ENCODE data around the gene DCAF11. TPM values are rescaled to one million over a fixed set of nuclear protein-coding genes. Genes with fewer than 3 reads are reported as not detected.

Gene DCAF11
- total and polyA plus RNA-seq, 2 of the 13 experiments (the other 11 are each of a cell fraction or from before 2014, with no cell fraction given), result 150 to 257 TPM

DNA sequence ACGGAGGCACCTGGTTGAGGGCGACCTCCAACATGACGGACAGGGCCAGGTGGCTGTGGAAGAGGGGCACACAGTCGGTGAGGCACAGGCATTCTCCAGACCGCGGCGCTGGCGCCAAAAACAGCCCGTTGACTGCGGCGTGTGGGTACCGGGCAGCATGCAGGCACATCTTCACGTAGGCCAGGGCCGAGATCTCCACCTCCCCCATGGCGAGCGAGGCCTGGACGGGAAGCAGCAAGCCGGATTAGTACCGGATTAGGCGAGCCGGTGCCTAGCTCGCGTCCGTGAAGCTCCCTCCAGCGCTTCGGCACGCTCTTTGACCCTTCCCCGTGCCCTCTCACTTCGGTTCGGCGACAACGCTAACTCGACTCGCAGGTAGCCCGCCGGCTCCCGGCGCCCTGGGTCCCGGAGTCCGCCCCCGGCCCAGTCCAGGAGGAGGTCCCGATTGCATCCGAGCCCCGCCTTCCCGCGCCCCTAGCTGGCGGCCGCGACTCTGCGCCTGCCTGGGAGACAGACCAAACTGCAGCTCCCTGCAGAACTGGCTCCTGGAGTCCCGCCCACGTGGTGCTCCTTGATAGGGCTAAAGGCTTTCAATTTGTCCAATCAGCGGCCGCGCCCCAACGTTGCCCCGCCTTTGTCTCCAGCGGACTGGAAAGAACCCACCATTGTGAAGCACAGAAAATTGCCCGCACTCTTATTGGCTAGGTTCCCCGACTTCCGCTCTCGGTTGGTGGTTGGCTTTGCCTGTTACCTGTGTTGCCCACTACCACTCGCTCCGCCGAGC lies 26.7 kb downstream of the DCAF11 start, which contains the start of gene EMC9:
Gene EMC9 (minus strand): TSS at position 495 of the 784 bp plus-strand sequence. CDS start 287 bp downstream, at position 208.
- CTCF ChIA-PET (ENCODE audit: low intra/inter-chr PET ratio, low total read pairs), result interaction anchor here (1.0 kb wide), 1 partner anchor 33 kb away, joined by 3 read pairs; no protein-coding TSS in a partner anchor
- in situ Hi-C loops (cut with HindIII; ENCODE audit: extremely low pct_ligation_motif_present, low pct_unique_long_range_greater_than_20kb) (loop anchor here (25.0 kb wide), 1 partner anchor 829 kb away; the partner anchor contains the start of genes BCL2L2, PABPN1 and PPP1R3E), intact Hi-C loops (cut with micrococcal nuclease; ENCODE audit: unreplicated experiment) (loop anchor here (1.0 to 2.0 kb wide), 5 partner anchors 20 to 158 kb away; partner anchors contain the start of genes CHMP4A, DHRS1, IRF9 and NOP9)
- Histone ChIP-seq H3K4me1 (ENCODE audit: insufficient read depth, low read length) (peaks cover 77% of the 10 kb centered on the region), H3K79me2 (ENCODE audit: insufficient read depth, low read length) (peaks cover 60% of the 10 kb centered on the region), H2AFZ (ENCODE audit: low read length) (peak within 1 kb of the TSS; percentile 21), H4K20me1 (ENCODE audit: insufficient read depth, low read length) (peaks cover 11% of the 10 kb centered on the region), H3K27me3 (ENCODE audit: control insufficient read depth in 1 of 2, insufficient read depth in 2 of 2, low read length in 2 of 2) (peaks cover 0 to 3% of the 10 kb centered on the region in 2 experiments; a peak in 1 of 5 replicates), H3K9ac (ENCODE audit: insufficient read depth, low read depth, low read length) (peak within 1 kb of the TSS; percentile 93), H3K4me2 (ENCODE audit: low read depth, low read length) (peak within 1 kb of the TSS; percentile 94), H3K27ac (ENCODE audit: extremely low read length, insufficient read depth, low read length) (peak within 1 kb of the TSS; percentile 86), H3K36me3 (replicated peaks in 1 of 2; ENCODE audit: control insufficient read depth in 1 of 2, insufficient read depth in 2 of 2, low read length in 2 of 2) (peaks cover 25 to 48% of the 10 kb centered on the region in 2 experiments), H3K9me3 (ENCODE audit: low read length) (no peaks in the 10 kb centered on the region), H3K4me3 (replicated peaks in 1 of 3; ENCODE audit: insufficient read depth in 1 of 3, low read depth in 2 of 3, low read length in 3 of 3) (peak within 1 kb of the TSS; percentile 83 to 99 (median 95))
- FAIRE-seq (peak; percentile 100), DNase-seq (ENCODE audit: low spot score) (peak; percentile 100), ATAC-seq (peak; percentile 88)
- BruUV-seq (replicated peaks), result TSS peak; percentile 50
- POLR2A ChIA-PET, result interaction anchor here (0.6 to 22.7 kb wide), 47 partner anchors 9 to 1134 kb away, joined by 3 to 977 read pairs (median 5); partner anchors contain the start of genes ACIN1, C14orf119, CHMP4A and CIDEB
- 1% methylated on average over 62 of the region's 65 CpGs for WGBS (ENCODE audit: low lambda C conversion rate)
- TF ChIP-seq ZSCAN12 (CRISPR knock-in tag; IDR thresholded peaks at IDR 0.05), result peak; percentile 68
- TF ChIP-seq GFI1 (CRISPR knock-in tag; IDR thresholded peaks at IDR 0.05; ENCODE audit: borderline replicate concordance), result no peak
- peak; percentile 91; the same call in 1 of the 2 replicates for TF ChIP-seq SIN3A (IDR thresholded peaks at IDR 0.05; ENCODE audit: borderline replicate concordance, low read depth, low read length)
- peak; percentile 86; the same call in 1 of the 2 replicates for TF ChIP-seq TGIF2 (CRISPR knock-in tag; IDR thresholded peaks at IDR 0.05)
- TF ChIP-seq FOXC1 (CRISPR knock-in tag; IDR thresholded peaks at IDR 0.05; ENCODE audit: borderline replicate concordance), result no peak
- TF ChIP-seq, protein P1, sequence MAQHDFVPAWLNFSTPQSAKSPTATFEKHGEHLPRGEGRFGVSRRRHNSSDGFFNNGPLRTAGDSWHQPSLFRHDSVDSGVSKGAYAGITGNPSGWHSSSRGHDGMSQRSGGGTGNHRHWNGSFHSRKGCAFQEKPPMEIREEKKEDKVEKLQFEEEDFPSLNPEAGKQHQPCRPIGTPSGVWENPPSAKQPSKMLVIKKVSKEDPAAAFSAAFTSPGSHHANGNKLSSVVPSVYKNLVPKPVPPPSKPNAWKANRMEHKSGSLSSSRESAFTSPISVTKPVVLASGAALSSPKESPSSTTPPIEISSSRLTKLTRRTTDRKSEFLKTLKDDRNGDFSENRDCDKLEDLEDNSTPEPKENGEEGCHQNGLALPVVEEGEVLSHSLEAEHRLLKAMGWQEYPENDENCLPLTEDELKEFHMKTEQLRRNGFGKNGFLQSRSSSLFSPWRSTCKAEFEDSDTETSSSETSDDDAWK (CRISPR knock-in tag; IDR thresholded peaks at IDR 0.05), result no peak
- TF ChIP-seq, protein P2, sequence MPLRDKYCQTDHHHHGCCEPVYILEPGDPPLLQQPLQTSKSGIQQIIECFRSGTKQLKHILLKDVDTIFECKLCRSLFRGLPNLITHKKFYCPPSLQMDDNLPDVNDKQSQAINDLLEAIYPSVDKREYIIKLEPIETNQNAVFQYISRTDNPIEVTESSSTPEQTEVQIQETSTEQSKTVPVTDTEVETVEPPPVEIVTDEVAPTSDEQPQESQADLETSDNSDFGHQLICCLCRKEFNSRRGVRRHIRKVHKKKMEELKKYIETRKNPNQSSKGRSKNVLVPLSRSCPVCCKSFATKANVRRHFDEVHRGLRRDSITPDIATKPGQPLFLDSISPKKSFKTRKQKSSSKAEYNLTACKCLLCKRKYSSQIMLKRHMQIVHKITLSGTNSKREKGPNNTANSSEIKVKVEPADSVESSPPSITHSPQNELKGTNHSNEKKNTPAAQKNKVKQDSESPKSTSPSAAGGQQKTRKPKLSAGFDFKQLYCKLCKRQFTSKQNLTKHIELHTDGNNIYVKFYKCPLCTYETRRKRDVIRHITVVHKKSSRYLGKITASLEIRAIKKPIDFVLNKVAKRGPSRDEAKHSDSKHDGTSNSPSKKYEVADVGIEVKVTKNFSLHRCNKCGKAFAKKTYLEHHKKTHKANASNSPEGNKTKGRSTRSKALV (CRISPR knock-in tag; IDR thresholded peaks at IDR 0.05), result peak; percentile 92
- no peak; the same call in none of the 2 replicates for TF ChIP-seq ZNF879 (CRISPR knock-in tag; IDR thresholded peaks at IDR 0.05)
- TF ChIP-seq, protein P3, sequence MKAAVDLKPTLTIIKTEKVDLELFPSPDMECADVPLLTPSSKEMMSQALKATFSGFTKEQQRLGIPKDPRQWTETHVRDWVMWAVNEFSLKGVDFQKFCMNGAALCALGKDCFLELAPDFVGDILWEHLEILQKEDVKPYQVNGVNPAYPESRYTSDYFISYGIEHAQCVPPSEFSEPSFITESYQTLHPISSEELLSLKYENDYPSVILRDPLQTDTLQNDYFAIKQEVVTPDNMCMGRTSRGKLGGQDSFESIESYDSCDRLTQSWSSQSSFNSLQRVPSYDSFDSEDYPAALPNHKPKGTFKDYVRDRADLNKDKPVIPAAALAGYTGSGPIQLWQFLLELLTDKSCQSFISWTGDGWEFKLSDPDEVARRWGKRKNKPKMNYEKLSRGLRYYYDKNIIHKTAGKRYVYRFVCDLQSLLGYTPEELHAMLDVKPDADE (CRISPR knock-in tag; IDR thresholded peaks at IDR 0.05), result peak; percentile 56; the same call in 1 of the 2 replicates
- no peak for TF ChIP-seq ZNF460 (CRISPR knock-in tag; IDR thresholded peaks at IDR 0.05; ENCODE audit: borderline replicate concordance)
- no peak for TF ChIP-seq PHF21A (CRISPR knock-in tag; IDR thresholded peaks at IDR 0.05)
- peak; percentile 66; the same call in 1 of the 2 replicates for TF ChIP-seq RNF2 (conservative IDR thresholded peaks at IDR 0.05; ENCODE audit: low read depth)
- TF ChIP-seq SALL1 (CRISPR knock-in tag; IDR thresholded peaks at IDR 0.05), result no peak
- TF ChIP-seq, protein P4, sequence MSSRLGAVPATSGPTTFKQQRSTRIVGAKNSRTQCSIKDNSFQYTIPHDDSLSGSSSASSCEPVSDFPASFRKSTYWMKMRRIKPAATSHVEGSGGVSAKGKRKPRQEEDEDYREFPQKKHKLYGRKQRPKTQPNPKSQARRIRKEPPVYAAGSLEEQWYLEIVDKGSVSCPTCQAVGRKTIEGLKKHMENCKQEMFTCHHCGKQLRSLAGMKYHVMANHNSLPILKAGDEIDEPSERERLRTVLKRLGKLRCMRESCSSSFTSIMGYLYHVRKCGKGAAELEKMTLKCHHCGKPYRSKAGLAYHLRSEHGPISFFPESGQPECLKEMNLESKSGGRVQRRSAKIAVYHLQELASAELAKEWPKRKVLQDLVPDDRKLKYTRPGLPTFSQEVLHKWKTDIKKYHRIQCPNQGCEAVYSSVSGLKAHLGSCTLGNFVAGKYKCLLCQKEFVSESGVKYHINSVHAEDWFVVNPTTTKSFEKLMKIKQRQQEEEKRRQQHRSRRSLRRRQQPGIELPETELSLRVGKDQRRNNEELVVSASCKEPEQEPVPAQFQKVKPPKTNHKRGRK (CRISPR knock-in tag; IDR thresholded peaks at IDR 0.05), result peak; percentile 85
- peak; percentile 99 for TF ChIP-seq TAF1 (CRISPR knock-in tag; IDR thresholded peaks at IDR 0.05)
- TF ChIP-seq ZFP90 (CRISPR knock-in tag; IDR thresholded peaks at IDR 0.05; ENCODE audit: borderline replicate concordance), result peak; percentile 82
- peak; percentile 67; the same call in 1 of the 2 replicates for TF ChIP-seq ONECUT2 (CRISPR knock-in tag; IDR thresholded peaks at IDR 0.05)
